ENCODE measurements around the gene CD84.
"Not testable (repeated sequence)": the region's sequence is repeated elsewhere in the genome, so short reads cannot be mapped to it uniquely, and the experiment has no call there.

Gene CD84

GRCh38 chr1:160560045-160560705, 19.1 kb downstream of the CD84 start:
- H3K9ac ChIP-seq, result no peak overlapping the region
- H3K36me3 ChIP-seq (ENCODE audit: insufficient read depth), result no peaks in the 10 kb centered on the region
- H4K20me1 ChIP-seq (ENCODE audit: insufficient read depth), result no peaks in the 10 kb centered on the region
- no peak overlapping the region for H2AFZ ChIP-seq (ENCODE audit: low read depth)
- no peak overlapping the region for H3K27ac ChIP-seq
- no peak overlapping the region for H3K4me2 ChIP-seq
- no peaks in the 10 kb centered on the region for H3K27me3 ChIP-seq (ENCODE audit: insufficient read depth, low read depth)
- no peaks in the 10 kb centered on the region for H3K79me2 ChIP-seq (ENCODE audit: insufficient read depth, low read depth)
- H3K4me1 ChIP-seq (ENCODE audit: low read depth, poor library complexity, severe bottlenecking), result no peaks in the 10 kb centered on the region
- TF ChIP-seq CTCF (conservative IDR thresholded peaks at IDR 0.05; ENCODE audit: low read depth, low read length), result no peak
- no peak overlapping the region for H3K4me3 ChIP-seq (IDR thresholded peaks at IDR 0.05; ENCODE audit: insufficient read depth, low read depth, low read length)

- not testable (repeated sequence) for H2AFZ ChIP-seq (ENCODE audit: low read depth); H3K27ac ChIP-seq; H4K20me1 ChIP-seq (ENCODE audit: insufficient read depth); H3K36me3 ChIP-seq (ENCODE audit: insufficient read depth); H3K4me1 ChIP-seq (ENCODE audit: low read depth, poor library complexity, severe bottlenecking); H3K27me3 ChIP-seq (ENCODE audit: insufficient read depth, low read depth); H3K4me3 ChIP-seq (IDR thresholded peaks at IDR 0.05; ENCODE audit: insufficient read depth, low read depth, low read length); H3K4me2 ChIP-seq; H3K79me2 ChIP-seq (ENCODE audit: insufficient read depth, low read depth); H3K9ac ChIP-seq
These were observed 19.9 kb downstream of the CD84 start for GRCh38 chr1:160559437-160559836.

GRCh38 chr1:160558660-160559380, 20.5 kb downstream of the CD84 start:
- H3K36me3 ChIP-seq (ENCODE audit: insufficient read depth), result no peaks in the 10 kb centered on the region
- no peaks in the 10 kb centered on the region for H3K79me2 ChIP-seq (ENCODE audit: insufficient read depth, low read depth)
- no peaks in the 10 kb centered on the region for H4K20me1 ChIP-seq (ENCODE audit: insufficient read depth)
- H3K4me2 ChIP-seq, result no peak overlapping the region
- no peak overlapping the region for H2AFZ ChIP-seq (ENCODE audit: low read depth)
- no peaks in the 10 kb centered on the region for H3K27me3 ChIP-seq (ENCODE audit: insufficient read depth, low read depth)
- no peak overlapping the region for H3K9ac ChIP-seq
- no peaks in the 10 kb centered on the region for H3K4me1 ChIP-seq (ENCODE audit: low read depth, poor library complexity, severe bottlenecking)
- H3K27ac ChIP-seq, result no peak overlapping the region
- H3K4me3 ChIP-seq (IDR thresholded peaks at IDR 0.05; ENCODE audit: insufficient read depth, low read depth, low read length), result no peak overlapping the region
- TF ChIP-seq CTCF (conservative IDR thresholded peaks at IDR 0.05; ENCODE audit: low read depth, low read length), result no peak

- H3K4me2 ChIP-seq, result no peak overlapping the region
- no peaks in the 10 kb centered on the region for H3K4me1 ChIP-seq (ENCODE audit: low read depth, poor library complexity, severe bottlenecking)
- H2AFZ ChIP-seq (ENCODE audit: low read depth), result no peak overlapping the region
- H3K36me3 ChIP-seq (ENCODE audit: insufficient read depth), result no peaks in the 10 kb centered on the region
- no peaks in the 10 kb centered on the region for H3K27me3 ChIP-seq (ENCODE audit: insufficient read depth, low read depth)
- H4K20me1 ChIP-seq (ENCODE audit: insufficient read depth), result no peaks in the 10 kb centered on the region
- H3K27ac ChIP-seq, result no peak overlapping the region
- no peak for TF ChIP-seq CTCF (conservative IDR thresholded peaks at IDR 0.05; ENCODE audit: low read depth, low read length)
- H3K79me2 ChIP-seq (ENCODE audit: insufficient read depth, low read depth), result no peaks in the 10 kb centered on the region
- H3K4me3 ChIP-seq (IDR thresholded peaks at IDR 0.05; ENCODE audit: insufficient read depth, low read depth, low read length), result no peak overlapping the region
- H3K9ac ChIP-seq, result no peak overlapping the region
These were observed 25.5 kb downstream of the CD84 start for GRCh38 chr1:160553778-160554177.

GRCh38 chr1:160552425-160552824, 26.9 kb downstream of the CD84 start:
- Histone ChIP-seq H4K20me1 (ENCODE audit: insufficient read depth) (no peaks in the 10 kb centered on the region), H2AFZ (ENCODE audit: low read depth) (no peak overlapping the region), H3K79me2 (ENCODE audit: insufficient read depth, low read depth) (no peaks in the 10 kb centered on the region), H3K27me3 (ENCODE audit: insufficient read depth, low read depth) (no peaks in the 10 kb centered on the region), H3K36me3 (ENCODE audit: insufficient read depth) (no peaks in the 10 kb centered on the region), H3K4me2 (no peak overlapping the region), H3K27ac (no peak overlapping the region), H3K4me3 (IDR thresholded peaks at IDR 0.05; ENCODE audit: insufficient read depth, low read depth, low read length) (no peak overlapping the region), H3K9ac (no peak overlapping the region), H3K4me1 (ENCODE audit: low read depth, poor library complexity, severe bottlenecking) (no peaks in the 10 kb centered on the region)
- TF ChIP-seq CTCF (conservative IDR thresholded peaks at IDR 0.05; ENCODE audit: low read depth, low read length), result no peak
